ENCODE measurements around the gene GRIA1.

Gene GRIA1

DNA sequence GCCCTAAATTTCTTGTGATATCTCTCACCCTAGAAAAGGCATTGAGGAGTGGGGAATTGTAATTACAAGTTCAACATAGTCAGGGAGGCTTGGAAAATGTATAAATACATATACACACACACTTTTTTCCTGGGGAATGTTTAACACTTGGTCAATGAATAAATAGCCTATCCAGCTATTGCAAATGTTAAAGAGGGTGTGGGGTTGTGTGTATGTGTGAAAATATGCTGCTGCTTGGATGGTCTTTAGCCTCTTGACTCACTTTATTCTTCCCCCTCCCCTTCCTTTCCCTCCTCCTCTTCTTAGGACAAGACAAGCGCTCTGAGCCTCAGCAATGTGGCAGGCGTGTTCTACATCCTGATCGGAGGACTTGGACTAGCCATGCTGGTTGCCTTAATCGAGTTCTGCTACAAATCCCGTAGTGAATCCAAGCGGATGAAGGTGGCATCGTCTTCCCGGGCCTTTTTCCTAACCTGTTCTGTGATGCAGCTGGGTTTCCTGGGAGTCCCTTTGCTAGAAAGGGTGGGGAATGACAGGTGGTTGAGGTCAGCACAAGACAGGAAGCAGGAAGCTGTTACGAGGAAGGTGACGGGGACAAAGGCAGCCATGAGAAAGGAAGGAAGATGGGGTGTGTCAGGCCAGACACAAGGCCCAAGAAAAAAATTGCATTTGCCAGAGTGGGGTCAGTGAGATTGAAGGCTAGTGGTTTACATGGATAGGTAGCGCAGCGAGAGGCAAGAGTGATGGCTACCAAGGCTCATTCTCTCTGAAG, 311.8 kb downstream of the GRIA1 start:
- no peaks in the 10 kb centered on the region for H3K4me1 ChIP-seq (ENCODE audit: control insufficient read depth in 1 of 2, insufficient read depth in 2 of 2, low read length in 2 of 2)
- H3K4me3 ChIP-seq (ENCODE audit: low read depth in 1 of 2, low read length in 2 of 2) = no peak overlapping the region
- H3K9ac ChIP-seq (ENCODE audit: low read depth in 1 of 2, low read length in 2 of 2) = no peak overlapping the region
- H3K36me3 ChIP-seq (ENCODE audit: control insufficient read depth in 1 of 2, insufficient read depth in 2 of 2, low read length in 2 of 2) = no peaks in the 10 kb centered on the region
- H3K27ac ChIP-seq (ENCODE audit: low read depth, low read length) = no peak overlapping the region
- no peaks in the 10 kb centered on the region for H3K9me3 ChIP-seq (ENCODE audit: control insufficient read depth in 1 of 2, low read length in 2 of 2)
- H3K27me3 ChIP-seq (ENCODE audit: control insufficient read depth in 1 of 2, insufficient read depth in 2 of 2, low read length in 2 of 2) = no peaks in the 10 kb centered on the region

DNA sequence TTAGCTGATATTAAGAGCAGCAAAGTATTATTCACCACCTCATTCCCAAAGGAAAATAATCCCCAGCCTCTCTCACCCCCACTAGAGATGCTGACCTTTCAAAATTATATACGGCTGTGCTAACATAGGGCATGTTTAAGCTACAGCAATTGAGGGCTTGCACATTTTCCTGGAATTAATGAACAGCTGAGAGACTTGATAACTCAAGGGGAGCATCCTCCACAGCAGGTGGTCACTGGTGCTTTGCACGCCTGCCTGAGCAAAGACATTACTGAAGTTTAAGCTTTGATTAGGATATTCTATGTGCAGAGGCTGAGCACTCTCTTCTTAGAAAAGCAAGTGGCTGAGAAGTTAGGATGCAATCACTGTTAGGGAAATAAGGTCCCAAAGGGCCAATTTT, 317.3 kb downstream of the GRIA1 start:
- H3K9me3 ChIP-seq (ENCODE audit: control insufficient read depth in 1 of 2, low read length in 2 of 2) = no peaks in the 10 kb centered on the region
- H3K4me1 ChIP-seq (ENCODE audit: control insufficient read depth in 1 of 2, insufficient read depth in 2 of 2, low read length in 2 of 2) = no peaks in the 10 kb centered on the region
- no peak overlapping the region for H3K27ac ChIP-seq (ENCODE audit: low read depth, low read length)
- H3K4me3 ChIP-seq (ENCODE audit: low read depth in 1 of 2, low read length in 2 of 2) = no peak overlapping the region
- no peak overlapping the region for H3K9ac ChIP-seq (ENCODE audit: low read depth in 1 of 2, low read length in 2 of 2)
- H3K36me3 ChIP-seq (ENCODE audit: control insufficient read depth in 1 of 2, insufficient read depth in 2 of 2, low read length in 2 of 2) = no peaks in the 10 kb centered on the region
- no peaks in the 10 kb centered on the region for H3K27me3 ChIP-seq (ENCODE audit: control insufficient read depth in 1 of 2, insufficient read depth in 2 of 2, low read length in 2 of 2)

DNA sequence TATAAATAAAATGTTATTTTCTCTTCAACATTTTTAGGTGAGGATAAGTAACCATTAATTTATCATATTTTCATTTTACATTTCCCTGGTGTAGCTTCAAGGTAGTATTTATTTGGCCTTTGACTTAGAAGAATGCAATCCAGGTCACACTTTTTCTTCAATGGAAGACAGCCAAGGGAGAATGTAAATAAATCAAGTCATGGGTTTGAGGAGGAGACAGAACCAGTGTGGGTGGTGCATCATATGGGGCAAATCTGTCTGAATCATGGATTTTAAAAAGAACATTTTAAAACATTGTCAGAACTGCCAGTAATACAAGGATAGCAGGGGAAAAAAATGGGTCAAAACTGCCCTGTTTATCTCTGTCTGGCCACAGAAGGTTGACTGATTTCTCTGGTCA, 318.7 kb downstream of the GRIA1 start:
- H3K9ac ChIP-seq (ENCODE audit: low read depth in 1 of 2, low read length in 2 of 2) = no peak overlapping the region
- no peak overlapping the region for H3K4me3 ChIP-seq (ENCODE audit: low read depth in 1 of 2, low read length in 2 of 2)
- no peaks in the 10 kb centered on the region for H3K36me3 ChIP-seq (ENCODE audit: control insufficient read depth in 1 of 2, insufficient read depth in 2 of 2, low read length in 2 of 2)
- H3K9me3 ChIP-seq (ENCODE audit: control insufficient read depth in 1 of 2, low read length in 2 of 2) = no peaks in the 10 kb centered on the region
- H3K27me3 ChIP-seq (ENCODE audit: control insufficient read depth in 1 of 2, insufficient read depth in 2 of 2, low read length in 2 of 2) = no peaks in the 10 kb centered on the region
- no peaks in the 10 kb centered on the region for H3K4me1 ChIP-seq (ENCODE audit: control insufficient read depth in 1 of 2, insufficient read depth in 2 of 2, low read length in 2 of 2)
- H3K27ac ChIP-seq (ENCODE audit: low read depth, low read length) = no peak overlapping the region

DNA sequence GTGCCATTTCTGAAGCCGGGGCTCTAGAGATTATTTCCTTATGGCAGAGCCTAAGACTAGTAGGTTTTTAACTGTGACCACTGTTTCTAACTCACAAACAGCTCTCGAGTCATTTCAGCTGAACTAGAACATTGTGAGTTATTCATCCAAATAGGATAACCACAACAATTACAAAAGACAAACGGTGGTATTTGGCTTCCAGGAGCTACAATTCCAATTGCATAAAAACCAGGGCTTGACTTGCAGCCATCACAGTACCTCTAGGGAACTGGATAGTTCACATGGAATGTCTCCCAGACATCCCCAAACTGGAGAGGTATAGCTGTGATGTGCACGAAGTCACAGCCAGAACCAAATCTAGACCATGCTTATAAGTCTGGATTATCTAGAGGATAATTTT, 323.4 kb downstream of the GRIA1 start:
- Histone ChIP-seq H3K27me3 (ENCODE audit: control insufficient read depth in 1 of 2, insufficient read depth in 2 of 2, low read length in 2 of 2) (no peaks in the 10 kb centered on the region), H3K27ac (ENCODE audit: low read depth, low read length) (no peak overlapping the region), H3K9ac (ENCODE audit: low read depth in 1 of 2, low read length in 2 of 2) (no peak overlapping the region), H3K36me3 (ENCODE audit: control insufficient read depth in 1 of 2, insufficient read depth in 2 of 2, low read length in 2 of 2) (no peaks in the 10 kb centered on the region), H3K4me1 (ENCODE audit: control insufficient read depth in 1 of 2, insufficient read depth in 2 of 2, low read length in 2 of 2) (no peaks in the 10 kb centered on the region), H3K9me3 (ENCODE audit: control insufficient read depth in 1 of 2, low read length in 2 of 2) (no peaks in the 10 kb centered on the region), H3K4me3 (ENCODE audit: low read depth in 1 of 2, low read length in 2 of 2) (no peak overlapping the region)

DNA sequence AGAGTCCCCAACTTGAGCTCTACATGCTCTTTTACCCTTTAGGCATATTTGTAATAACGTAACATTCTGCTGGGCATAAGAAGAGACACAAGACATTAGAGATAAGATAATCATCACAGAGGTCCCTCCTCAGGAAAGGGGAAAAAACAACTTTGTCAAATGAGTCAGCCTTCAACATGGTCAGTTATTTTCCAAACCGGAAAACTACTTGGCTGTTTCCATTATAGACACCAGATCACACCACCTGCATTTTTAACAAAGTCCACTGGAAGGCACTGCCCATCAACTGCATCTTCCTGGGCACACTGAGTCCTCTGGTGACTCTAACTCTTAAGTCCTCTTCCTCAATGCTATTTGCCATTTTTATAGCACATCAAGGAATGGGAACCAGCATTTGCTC, 326.4 kb downstream of the GRIA1 start:
- H3K4me1 ChIP-seq (ENCODE audit: control insufficient read depth in 1 of 2, insufficient read depth in 2 of 2, low read length in 2 of 2) = no peaks in the 10 kb centered on the region
- no peak overlapping the region for H3K9ac ChIP-seq (ENCODE audit: low read depth in 1 of 2, low read length in 2 of 2)
- H3K27me3 ChIP-seq (ENCODE audit: control insufficient read depth in 1 of 2, insufficient read depth in 2 of 2, low read length in 2 of 2) = no peaks in the 10 kb centered on the region
- H3K9me3 ChIP-seq (ENCODE audit: control insufficient read depth in 1 of 2, low read length in 2 of 2) = no peaks in the 10 kb centered on the region
- no peak overlapping the region for H3K27ac ChIP-seq (ENCODE audit: low read depth, low read length)
- H3K36me3 ChIP-seq (ENCODE audit: control insufficient read depth in 1 of 2, insufficient read depth in 2 of 2, low read length in 2 of 2) = no peaks in the 10 kb centered on the region
- H3K4me3 ChIP-seq (ENCODE audit: low read depth in 1 of 2, low read length in 2 of 2) = no peak overlapping the region

DNA sequence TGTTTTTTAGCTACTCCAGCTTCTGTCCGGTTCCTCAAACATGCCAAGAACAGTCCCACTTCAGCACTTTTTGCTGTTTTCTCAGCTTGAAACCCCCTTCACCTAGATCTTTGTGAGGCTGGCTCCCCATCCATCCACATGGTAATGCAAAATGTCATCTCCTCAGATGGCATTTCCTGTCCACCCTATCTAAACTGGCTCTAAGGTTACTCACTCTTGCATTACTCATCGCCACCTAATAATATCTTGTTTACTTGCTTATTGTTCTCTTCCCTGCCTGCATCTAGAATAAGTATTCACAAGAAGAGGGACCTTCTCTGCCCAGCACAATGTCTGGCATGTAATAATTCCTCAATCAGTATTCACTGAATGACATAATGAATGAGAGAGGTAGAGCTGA, 328.2 kb downstream of the GRIA1 start:
- H3K9ac ChIP-seq (ENCODE audit: low read depth in 1 of 2, low read length in 2 of 2) = no peak overlapping the region
- no peaks in the 10 kb centered on the region for H3K4me1 ChIP-seq (ENCODE audit: control insufficient read depth in 1 of 2, insufficient read depth in 2 of 2, low read length in 2 of 2)
- H3K4me3 ChIP-seq (ENCODE audit: low read depth in 1 of 2, low read length in 2 of 2) = no peak overlapping the region
- no peaks in the 10 kb centered on the region for H3K36me3 ChIP-seq (ENCODE audit: control insufficient read depth in 1 of 2, insufficient read depth in 2 of 2, low read length in 2 of 2)
- no peaks in the 10 kb centered on the region for H3K27me3 ChIP-seq (ENCODE audit: control insufficient read depth in 1 of 2, insufficient read depth in 2 of 2, low read length in 2 of 2)
- no peak overlapping the region for H3K27ac ChIP-seq (ENCODE audit: low read depth, low read length)
- no peaks in the 10 kb centered on the region for H3K9me3 ChIP-seq (ENCODE audit: control insufficient read depth in 1 of 2, low read length in 2 of 2)

DNA sequence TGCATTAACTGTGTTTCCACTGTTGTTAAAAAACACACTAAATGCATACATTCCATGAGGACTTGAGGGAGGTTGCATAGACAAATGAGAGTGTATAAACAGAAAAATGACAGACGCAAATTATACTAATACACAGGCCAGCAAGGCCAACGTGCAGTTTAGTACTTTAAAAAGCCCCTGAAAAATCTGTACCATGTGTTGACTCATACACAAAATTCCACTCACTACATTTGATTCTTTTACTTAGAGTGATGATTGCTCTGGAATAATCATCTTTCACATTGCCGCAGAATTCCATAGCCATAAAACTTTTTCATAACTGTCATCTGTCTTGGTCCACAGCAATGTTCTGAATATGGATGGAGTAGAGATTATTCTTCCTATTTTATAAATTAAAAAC, 332.6 kb downstream of the GRIA1 start:
- no peak overlapping the region for H3K9ac ChIP-seq (ENCODE audit: low read depth in 1 of 2, low read length in 2 of 2)
- no peaks in the 10 kb centered on the region for H3K27me3 ChIP-seq (ENCODE audit: control insufficient read depth in 1 of 2, insufficient read depth in 2 of 2, low read length in 2 of 2)
- no peak overlapping the region for H3K4me3 ChIP-seq (ENCODE audit: low read depth in 1 of 2, low read length in 2 of 2)
- no peaks in the 10 kb centered on the region for H3K36me3 ChIP-seq (ENCODE audit: control insufficient read depth in 1 of 2, insufficient read depth in 2 of 2, low read length in 2 of 2)
- no peaks in the 10 kb centered on the region for H3K4me1 ChIP-seq (ENCODE audit: control insufficient read depth in 1 of 2, insufficient read depth in 2 of 2, low read length in 2 of 2)
- H3K27ac ChIP-seq (ENCODE audit: low read depth, low read length) = no peak overlapping the region
- H3K9me3 ChIP-seq (ENCODE audit: control insufficient read depth in 1 of 2, low read length in 2 of 2) = no peaks in the 10 kb centered on the region

DNA sequence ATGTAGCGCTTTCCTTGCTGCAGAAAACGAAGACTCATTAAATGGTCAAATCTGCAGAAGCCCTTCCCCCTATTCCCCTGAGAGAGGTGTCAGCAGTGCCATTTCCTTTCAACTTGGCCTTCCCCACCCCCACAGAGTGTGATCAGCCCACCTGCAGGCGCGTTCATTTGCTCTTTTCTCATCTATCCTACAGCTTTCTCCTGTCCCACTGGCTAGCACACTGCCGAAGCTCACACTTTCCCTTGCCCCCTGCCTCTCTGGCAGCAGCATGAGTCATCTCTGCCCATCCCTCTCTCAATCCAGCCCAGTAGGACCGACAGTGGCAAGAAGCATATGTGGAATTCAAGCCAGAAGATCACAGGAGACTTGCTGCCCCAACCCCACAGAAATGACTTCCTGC, 334.4 kb downstream of the GRIA1 start:
- Histone ChIP-seq H3K27ac (ENCODE audit: low read depth, low read length) (no peak overlapping the region), H3K4me1 (ENCODE audit: control insufficient read depth in 1 of 2, insufficient read depth in 2 of 2, low read length in 2 of 2) (no peaks in the 10 kb centered on the region), H3K27me3 (ENCODE audit: control insufficient read depth in 1 of 2, insufficient read depth in 2 of 2, low read length in 2 of 2) (no peaks in the 10 kb centered on the region), H3K36me3 (ENCODE audit: control insufficient read depth in 1 of 2, insufficient read depth in 2 of 2, low read length in 2 of 2) (no peaks in the 10 kb centered on the region), H3K9ac (ENCODE audit: low read depth in 1 of 2, low read length in 2 of 2) (no peak overlapping the region), H3K4me3 (ENCODE audit: low read depth in 1 of 2, low read length in 2 of 2) (no peak overlapping the region), H3K9me3 (ENCODE audit: control insufficient read depth in 1 of 2, low read length in 2 of 2) (no peaks in the 10 kb centered on the region)

DNA sequence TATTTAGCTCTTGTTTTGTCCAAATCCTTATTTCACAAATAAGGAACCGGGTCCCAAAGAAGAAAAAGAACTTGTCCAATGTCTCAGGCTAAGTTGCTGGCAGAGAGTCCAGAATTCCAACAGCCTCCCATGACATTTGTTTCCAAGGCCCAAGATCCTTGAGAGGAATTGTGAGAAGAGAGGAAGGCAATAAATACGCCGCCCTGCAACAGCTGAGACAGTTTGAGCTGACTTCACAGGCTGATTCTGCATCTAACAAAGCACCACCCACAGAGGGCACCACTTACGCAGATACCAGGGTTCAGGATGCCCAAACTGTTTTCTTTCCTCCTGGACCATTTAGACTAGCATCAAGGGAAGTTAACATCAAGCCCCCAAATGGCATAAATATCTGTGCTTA, 336.9 kb downstream of the GRIA1 start:
- Histone ChIP-seq H3K36me3 (ENCODE audit: control insufficient read depth in 1 of 2, insufficient read depth in 2 of 2, low read length in 2 of 2) (no peaks in the 10 kb centered on the region), H3K4me1 (ENCODE audit: control insufficient read depth in 1 of 2, insufficient read depth in 2 of 2, low read length in 2 of 2) (no peaks in the 10 kb centered on the region), H3K4me3 (ENCODE audit: low read depth in 1 of 2, low read length in 2 of 2) (no peak overlapping the region), H3K9me3 (ENCODE audit: control insufficient read depth in 1 of 2, low read length in 2 of 2) (no peaks in the 10 kb centered on the region), H3K27me3 (ENCODE audit: control insufficient read depth in 1 of 2, insufficient read depth in 2 of 2, low read length in 2 of 2) (no peaks in the 10 kb centered on the region), H3K9ac (ENCODE audit: low read depth in 1 of 2, low read length in 2 of 2) (no peak overlapping the region), H3K27ac (ENCODE audit: low read depth, low read length) (no peak overlapping the region)

DNA sequence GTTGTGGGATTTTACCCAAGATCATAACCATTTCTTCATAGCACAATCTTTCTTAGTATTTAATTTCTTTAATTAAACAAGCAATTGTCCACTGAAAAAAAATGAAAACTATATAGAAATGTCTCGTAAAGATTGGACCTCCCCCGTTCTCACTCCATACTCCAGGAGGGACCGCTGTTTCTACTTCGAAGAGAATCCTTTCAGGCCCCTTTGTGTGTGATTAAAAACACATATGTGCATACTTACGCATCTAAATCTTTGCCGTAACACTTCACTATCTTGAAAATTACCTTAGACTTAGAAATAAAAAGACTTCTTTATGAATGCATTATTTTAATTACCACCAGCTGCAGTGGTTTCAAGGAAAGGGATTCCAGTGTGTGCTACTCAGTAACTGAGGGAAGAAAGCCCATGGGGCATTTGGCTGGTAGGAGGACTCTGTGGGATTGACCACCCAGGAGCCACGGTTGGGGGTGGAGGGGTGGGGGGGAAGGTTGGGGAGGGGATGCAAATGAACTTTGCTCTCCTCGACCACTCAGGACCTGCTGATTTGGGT, 339.1 kb downstream of the GRIA1 start:
- H3K4me1 ChIP-seq (ENCODE audit: control insufficient read depth in 1 of 2, insufficient read depth in 2 of 2, low read length in 2 of 2) = no peaks in the 10 kb centered on the region

More for the DNA sequence above, 339.1 kb downstream of the GRIA1 start:
- H3K9ac ChIP-seq (ENCODE audit: low read depth in 1 of 2, low read length in 2 of 2) = no peak overlapping the region
- no peaks in the 10 kb centered on the region for H3K9me3 ChIP-seq (ENCODE audit: control insufficient read depth in 1 of 2, low read length in 2 of 2)
- H3K36me3 ChIP-seq (ENCODE audit: control insufficient read depth in 1 of 2, insufficient read depth in 2 of 2, low read length in 2 of 2) = no peaks in the 10 kb centered on the region
- no peak overlapping the region for H3K27ac ChIP-seq (ENCODE audit: low read depth, low read length)
- H3K4me3 ChIP-seq (ENCODE audit: low read depth in 1 of 2, low read length in 2 of 2) = no peak overlapping the region
- H3K27me3 ChIP-seq (ENCODE audit: control insufficient read depth in 1 of 2, insufficient read depth in 2 of 2, low read length in 2 of 2) = no peaks in the 10 kb centered on the region

Measured in duodenal mucosa (tissue), 2 donors.